MM.1S (cell line): ENCODE data around the gene PLPPR4.

ENCODE experiments used
- DNase-seq: peaks from one replicate; pipeline ENCODE4 v3.0.0-alpha.2; 2015
- H2AFZ ChIP-seq: fragments of 300-600 bp; sonication (generic); 2 replicates; pipeline ENCODE4 v1.6.0; 2016; ENCODE audit warnings: antibody characterized with exemption, low read length
- H3F3A ChIP-seq: fragments of 300-600 bp; sonication (generic); 2 replicates; pipeline ENCODE4 v1.6.1; 2016; ENCODE audit warnings: mild to moderate bottlenecking, antibody characterized with exemption, low read length, moderate library complexity, mixed read lengths; ENCODE audit not compliant: insufficient read depth
- H3K27ac ChIP-seq: fragments of 300-600 bp; sonication (generic); 2 replicates; pipeline ENCODE4 v1.5.1; 2016; ENCODE audit warnings: mild to moderate bottlenecking, low read length
- H3K27me3 ChIP-seq: fragments of 300-600 bp; sonication (generic); replicated peaks from 2 replicates; pipeline ENCODE4 v1.6.0; 2016; ENCODE audit warnings: low read length; ENCODE audit not compliant: insufficient read depth
- H3K36me3 ChIP-seq: fragments of 300-600 bp; sonication (generic); replicated peaks from 2 replicates; pipeline ENCODE4 v1.6.1; 2016; ENCODE audit warnings: mild to moderate bottlenecking, low read length, mixed read lengths; ENCODE audit not compliant: insufficient read depth
- H3K4me1 ChIP-seq: fragments of 300-600 bp; sonication (generic); 2 replicates; pipeline ENCODE4 v1.6.1; 2016; ENCODE audit warnings: low read length, mixed read lengths
- H3K4me2 ChIP-seq: fragments of 300-600 bp; sonication (generic); 2 replicates; pipeline ENCODE4 v1.6.0; 2016; ENCODE audit warnings: low read depth, low read length
- H3K4me3 ChIP-seq: fragments of 300-600 bp; sonication (generic); 2 replicates; pipeline ENCODE4 v1.5.1; 2016; ENCODE audit warnings: low read length, mixed read lengths
- H3K79me2 ChIP-seq: fragments of 300-600 bp; sonication (generic); 2 replicates; pipeline ENCODE4 v1.6.1; 2016; ENCODE audit warnings: mixed run types, low read length, mixed read lengths
- H3K9ac ChIP-seq: fragments of 300-600 bp; sonication (generic); 2 replicates; pipeline ENCODE4 v1.6.1; 2016; ENCODE audit warnings: low read length, mixed read lengths
- H3K9me2 ChIP-seq: fragments of 300-600 bp; sonication (generic); replicated peaks from 2 replicates; pipeline ENCODE4 v1.6.1; 2016; ENCODE audit warnings: mild to moderate bottlenecking, low read length, mixed read lengths; ENCODE audit not compliant: insufficient read depth
- H3K9me3 ChIP-seq: fragments of 300-600 bp; sonication (generic); replicated peaks from 2 replicates; pipeline ENCODE4 v1.6.1; 2016; ENCODE audit warnings: mild to moderate bottlenecking, low read length, mixed read lengths; ENCODE audit not compliant: insufficient read depth
- H4K20me1 ChIP-seq: fragments of 300-600 bp; sonication (generic); 2 replicates; pipeline ENCODE4 v1.6.1; 2016; ENCODE audit warnings: mild to moderate bottlenecking, low read length, moderate library complexity, mixed read lengths; ENCODE audit not compliant: insufficient read depth
- EZH2 ChIP-seq: fragments of 300-600 bp; sonication (generic); optimal IDR thresholded peaks from 2 replicates; pipeline ENCODE3; 2017; ENCODE audit warnings: low read depth, mild to moderate bottlenecking, antibody characterized with exemption, low read length, mixed read lengths
- EZH2phosphoT487 ChIP-seq: fragments of 300-600 bp; sonication (generic); IDR thresholded peaks from 2 replicates; pipeline ENCODE4 v1.6.1; 2018; ENCODE audit warnings: antibody characterized with exemption, low read length
- TF ChIP-seq, protein P1 (sequence below): fragments of 300-600 bp; sonication (generic); IDR thresholded peaks from 2 replicates; pipeline ENCODE4 v1.5.1; 2016; ENCODE audit warnings: antibody characterized with exemption, low read length, mixed read lengths

Gene PLPPR4

DNA sequence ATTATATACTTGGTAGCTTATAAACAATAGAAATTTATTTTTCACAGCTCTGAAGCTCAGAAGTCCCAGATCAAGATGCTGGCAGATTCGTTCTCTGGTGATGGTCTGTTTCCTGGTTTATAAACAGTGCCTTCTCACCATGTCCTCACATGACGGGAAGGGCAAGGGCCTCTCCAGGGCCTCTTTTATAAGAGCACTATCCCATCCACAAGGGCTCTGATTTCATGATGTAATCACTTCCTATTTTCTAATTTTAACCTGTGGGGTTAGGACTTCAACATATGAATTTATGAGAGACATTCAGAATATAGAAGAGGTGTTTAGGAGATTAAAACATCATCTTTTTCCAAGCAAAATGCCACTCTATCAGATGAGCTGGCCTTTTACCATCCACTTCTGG is 32.1 kb upstream of the PLPPR4 start:
- no peak for DNase-seq
- TF ChIP-seq, protein P1, sequence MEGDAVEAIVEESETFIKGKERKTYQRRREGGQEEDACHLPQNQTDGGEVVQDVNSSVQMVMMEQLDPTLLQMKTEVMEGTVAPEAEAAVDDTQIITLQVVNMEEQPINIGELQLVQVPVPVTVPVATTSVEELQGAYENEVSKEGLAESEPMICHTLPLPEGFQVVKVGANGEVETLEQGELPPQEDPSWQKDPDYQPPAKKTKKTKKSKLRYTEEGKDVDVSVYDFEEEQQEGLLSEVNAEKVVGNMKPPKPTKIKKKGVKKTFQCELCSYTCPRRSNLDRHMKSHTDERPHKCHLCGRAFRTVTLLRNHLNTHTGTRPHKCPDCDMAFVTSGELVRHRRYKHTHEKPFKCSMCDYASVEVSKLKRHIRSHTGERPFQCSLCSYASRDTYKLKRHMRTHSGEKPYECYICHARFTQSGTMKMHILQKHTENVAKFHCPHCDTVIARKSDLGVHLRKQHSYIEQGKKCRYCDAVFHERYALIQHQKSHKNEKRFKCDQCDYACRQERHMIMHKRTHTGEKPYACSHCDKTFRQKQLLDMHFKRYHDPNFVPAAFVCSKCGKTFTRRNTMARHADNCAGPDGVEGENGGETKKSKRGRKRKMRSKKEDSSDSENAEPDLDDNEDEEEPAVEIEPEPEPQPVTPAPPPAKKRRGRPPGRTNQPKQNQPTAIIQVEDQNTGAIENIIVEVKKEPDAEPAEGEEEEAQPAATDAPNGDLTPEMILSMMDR: no peak
- TF ChIP-seq EZH2 (no peak), EZH2phosphoT487 (no peak)
- Histone ChIP-seq H3F3A (no peaks in the 10 kb centered on the region), H3K79me2 (no peaks in the 10 kb centered on the region), H3K4me3 (no peak overlapping the region), H3K4me2 (no peak overlapping the region), H2AFZ (no peak overlapping the region), H4K20me1 (no peaks in the 10 kb centered on the region), H3K27ac (no peak overlapping the region), H3K4me1 (no peaks in the 10 kb centered on the region), H3K9me3 (no peaks in the 10 kb centered on the region), H3K9me2 (no peaks in the 10 kb centered on the region), H3K27me3 (no peaks in the 10 kb centered on the region), H3K9ac (no peak overlapping the region), H3K36me3 (no peaks in the 10 kb centered on the region)

DNA sequence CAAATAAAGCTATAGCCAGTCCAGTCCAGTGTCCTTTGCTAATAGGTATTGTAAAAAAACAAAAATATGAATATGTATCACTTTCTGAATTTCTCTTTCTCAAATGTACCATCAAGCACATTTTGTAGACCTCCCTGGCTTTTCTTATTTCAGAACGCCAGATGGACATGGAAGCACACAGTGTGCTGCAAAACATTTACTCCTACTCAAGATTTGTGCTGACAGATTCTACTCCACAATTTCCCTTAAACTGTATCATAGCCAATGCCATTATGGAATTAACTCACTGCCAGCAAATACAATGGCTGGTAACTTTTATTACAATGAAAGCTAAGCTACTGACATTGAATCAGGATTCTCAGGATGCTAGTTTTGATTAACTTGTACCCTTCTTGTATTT is 30.8 kb upstream of the PLPPR4 start:
- Histone ChIP-seq H3K4me1 (no peaks in the 10 kb centered on the region), H3K9me3 (no peaks in the 10 kb centered on the region), H3K9ac (no peak overlapping the region), H3K4me3 (no peak overlapping the region), H3K27me3 (no peaks in the 10 kb centered on the region), H3F3A (no peaks in the 10 kb centered on the region), H3K9me2 (no peaks in the 10 kb centered on the region), H4K20me1 (no peaks in the 10 kb centered on the region), H3K79me2 (no peaks in the 10 kb centered on the region), H3K36me3 (no peaks in the 10 kb centered on the region), H3K4me2 (no peak overlapping the region), H3K27ac (no peak overlapping the region), H2AFZ (no peak overlapping the region)
- TF ChIP-seq EZH2phosphoT487: no peak
- TF ChIP-seq EZH2: no peak
- TF ChIP-seq, protein P1: no peak
- DNase-seq: no peak

DNA sequence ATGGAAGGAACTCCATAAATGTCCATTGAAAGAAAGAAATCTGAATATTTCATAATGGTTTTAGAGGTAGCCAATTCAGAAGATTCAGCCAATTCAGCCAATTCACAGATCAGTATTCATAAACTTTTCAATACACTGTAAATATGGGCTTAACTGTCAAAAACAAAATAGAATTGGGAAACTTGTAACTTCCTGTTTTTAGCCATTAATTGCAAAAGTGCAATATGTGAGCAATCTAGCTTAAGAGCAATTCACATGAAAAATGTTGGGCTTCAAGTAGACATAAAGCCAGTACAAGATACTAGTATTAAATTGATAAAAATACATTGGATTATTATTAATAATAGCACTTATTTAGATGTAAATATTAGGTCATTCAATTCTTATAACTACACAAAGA is 27.5 kb upstream of the PLPPR4 start:
- no peak overlapping the region for H3K27ac ChIP-seq
- no peak overlapping the region for H3K4me3 ChIP-seq
- H4K20me1 ChIP-seq: no peaks in the 10 kb centered on the region
- DNase-seq: no peak
- TF ChIP-seq, protein P1: no peak
- TF ChIP-seq EZH2phosphoT487: no peak
- no peak for TF ChIP-seq EZH2
- H2AFZ ChIP-seq: no peak overlapping the region
- H3K9me2 ChIP-seq: no peaks in the 10 kb centered on the region
- H3K9me3 ChIP-seq: no peaks in the 10 kb centered on the region
- H3F3A ChIP-seq: no peaks in the 10 kb centered on the region
- no peaks in the 10 kb centered on the region for H3K79me2 ChIP-seq
- no peaks in the 10 kb centered on the region for H3K4me1 ChIP-seq
- no peaks in the 10 kb centered on the region for H3K27me3 ChIP-seq
- no peaks in the 10 kb centered on the region for H3K36me3 ChIP-seq
- no peak overlapping the region for H3K4me2 ChIP-seq
- H3K9ac ChIP-seq: no peak overlapping the region
